Measurements from ENCODE around the gene TMEM41A. TPM values are rescaled to one million over a fixed set of nuclear protein-coding genes. Genes with fewer than 3 reads are reported as not detected.
"Not testable (repeated sequence)": the region's sequence is repeated elsewhere in the genome, so short reads cannot be mapped to it uniquely, and the experiment has no call there.

TMEM41A gene
- total RNA-seq, 4 donors from 2014 or later: 12.5 to 24.6 (median 13.4) TPM

- DNase-seq (ENCODE audit: low spot score) (no peak), ATAC-seq (ENCODE audit: low FRiP score) (no peak)
- TF ChIP-seq CTCF (IDR thresholded peaks at IDR 0.05): no peak
Observed at GRCh38 chr3:185490241-185490640, 8.6 kb downstream of the TMEM41A start.

GRCh38 chr3:185489462-185489861 lies 9.4 kb downstream of the TMEM41A start:
- ATAC-seq (ENCODE audit: low FRiP score): no peak
- TF ChIP-seq CTCF (IDR thresholded peaks at IDR 0.05): no peak

GRCh38 chr3:185488465-185488864 lies 10.4 kb downstream of the TMEM41A start:
- DNase-seq (ENCODE audit: low spot score): no peak
- no peak for TF ChIP-seq CTCF (IDR thresholded peaks at IDR 0.05)
- no peak for ATAC-seq (ENCODE audit: low FRiP score)

More at GRCh38 chr3:185489462-185489861, 9.4 kb downstream of the TMEM41A start:
- DNase-seq (ENCODE audit: low spot score): no peak

DNA sequence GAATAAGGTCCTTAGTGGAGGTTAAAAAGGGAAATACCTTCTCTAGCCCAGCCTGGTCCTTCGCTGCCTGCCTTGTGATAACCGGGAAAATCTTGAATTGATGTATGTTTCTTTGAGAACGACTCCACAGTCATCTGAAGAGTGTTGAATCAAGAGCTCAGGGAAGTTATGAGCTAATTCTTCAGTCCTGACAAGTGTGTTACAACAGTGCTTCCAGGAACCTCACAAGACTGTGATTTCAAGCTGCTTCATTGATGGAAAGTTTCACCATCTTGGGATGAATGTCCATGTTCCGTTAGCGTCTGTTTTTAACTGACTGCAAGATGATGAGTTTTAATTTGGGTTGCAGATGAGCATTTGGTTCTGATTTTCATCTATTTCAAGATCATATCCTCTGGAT lies 12.4 kb downstream of the TMEM41A start:
- no peak for TF ChIP-seq CTCF (IDR thresholded peaks at IDR 0.05)
- no peak for ATAC-seq (ENCODE audit: low FRiP score)
- no peak for DNase-seq (ENCODE audit: low spot score)

GRCh38 chr3:185484296-185484695 lies 14.5 kb downstream of the TMEM41A start:
- DNase-seq (ENCODE audit: low spot score): no peak
- no peak for TF ChIP-seq CTCF (IDR thresholded peaks at IDR 0.05)
- ATAC-seq (ENCODE audit: low FRiP score): no peak

DNA sequence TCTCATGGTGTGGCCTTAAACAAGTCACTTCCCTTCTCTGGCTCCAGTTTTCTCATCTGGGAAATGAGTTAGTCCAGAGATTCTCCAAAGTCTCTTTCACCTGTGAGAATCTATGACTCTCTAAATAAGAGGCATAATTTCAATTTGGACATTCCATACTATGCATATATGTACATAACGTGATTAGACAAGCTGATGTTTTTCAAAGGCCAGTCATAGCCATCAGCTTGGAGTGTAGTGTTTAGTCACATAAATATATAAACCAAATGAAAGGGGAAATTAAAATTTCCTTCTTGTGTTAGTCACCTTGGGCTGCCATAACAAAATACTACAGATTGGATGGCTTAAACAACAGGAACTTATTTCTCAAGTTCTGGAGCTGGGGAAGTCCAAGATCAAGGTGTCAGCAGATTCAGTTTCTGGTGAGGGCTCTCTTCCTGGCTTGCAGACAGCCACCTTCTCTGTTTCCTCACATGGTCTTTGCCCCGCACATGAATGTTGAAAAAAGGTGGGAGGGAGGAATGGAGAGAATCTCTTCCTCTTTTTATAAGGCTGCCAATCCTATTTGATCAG lies 19.4 kb downstream of the TMEM41A start:
- TF ChIP-seq CTCF (IDR thresholded peaks at IDR 0.05): no peak
- DNase-seq (ENCODE audit: low spot score) (no peak), ATAC-seq (ENCODE audit: low FRiP score) (no peak)

- DNase-seq (ENCODE audit: low spot score): no peak
- no peak for TF ChIP-seq CTCF (IDR thresholded peaks at IDR 0.05)
- ATAC-seq (ENCODE audit: low FRiP score): no peak
Observed at GRCh38 chr3:185477316-185477715, 21.5 kb downstream of the TMEM41A start.

DNA sequence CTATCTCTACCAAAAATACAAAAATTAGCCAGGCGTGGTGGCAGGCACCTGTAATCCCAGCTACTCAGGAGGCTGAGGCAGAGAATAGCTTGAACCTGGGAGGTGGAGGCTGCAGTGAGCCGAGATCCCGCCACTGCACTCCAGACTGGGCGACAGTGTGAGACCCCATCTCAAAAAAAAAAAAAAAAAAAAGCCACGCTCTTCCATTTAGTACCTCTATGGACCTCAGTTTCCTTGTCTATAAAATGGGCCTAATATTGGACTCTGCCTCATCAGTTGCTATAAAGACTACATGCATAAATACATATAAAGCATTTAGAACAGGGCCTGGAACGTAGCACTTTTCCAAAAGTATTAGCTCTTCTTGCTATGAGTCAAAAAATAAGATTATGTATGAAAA lies 23.9 kb downstream of the TMEM41A start:
- DNase-seq (ENCODE audit: low spot score); ATAC-seq (ENCODE audit: low FRiP score): not testable (repeated sequence)
